WTC11 (cell line): ENCODE data around the gene CCDC92. TPM values are rescaled to one million over a fixed set of nuclear protein-coding genes. Genes with fewer than 3 reads are reported as not detected.

Experiments
- ATAC-seq: fragments of 200-7000 bp; cut with Tn5 transposase; 2 replicates; pipeline ENCODE4 v1.10.0; 2021; ENCODE audit warnings: mild to moderate bottlenecking, moderate library complexity
- CTCF ChIA-PET: fragments of 300-600 bp; sonication (Branson Sonifier 250); formaldehyde crosslinking; loops from one replicate; lab custom pipeline; 2021; ENCODE audit warnings: antibody characterized with exemption; lab: Charles Lee
- POLR2A ChIA-PET: fragments of 350-600 bp; sonication (Branson Sonifier 250); formaldehyde crosslinking; loops from one replicate; lab custom pipeline; 2021; ENCODE audit warnings: antibody characterized with exemption; lab: Charles Lee
- DNase-seq: peaks from one replicate; pipeline ENCODE4 v3.0.0; 2021; ENCODE audit warnings: low spot score
- H3K27ac Mint-ChIP-seq: 2 replicates; pipeline ENCODE4 v1.8.0; 2021; ENCODE audit warnings: mixed read lengths
- H3K27me3 Mint-ChIP-seq: 2 replicates; pipeline ENCODE4 v1.8.0; 2021; ENCODE audit warnings: low read depth, mild to moderate bottlenecking, moderate library complexity, mixed read lengths
- H3K36me3 Mint-ChIP-seq: 2 replicates; pipeline ENCODE4 v1.8.0; 2021; ENCODE audit warnings: mixed read lengths
- H3K4me1 Mint-ChIP-seq: 2 replicates; pipeline ENCODE4 v1.8.0; 2022; ENCODE audit warnings: mixed read lengths
- H3K4me3 Mint-ChIP-seq: 2 replicates; pipeline ENCODE4 v1.8.0; 2021; ENCODE audit warnings: mild to moderate bottlenecking, moderate library complexity, mixed read lengths
- H3K9me3 Mint-ChIP-seq: 2 replicates; pipeline ENCODE4 v1.8.0; 2021; ENCODE audit warnings: mixed read lengths
- AFF4 ChIP-seq: sonication (generic); formaldehyde crosslinking; IDR thresholded peaks from 2 replicates; pipeline ENCODE4 v1.8.1; 2023; ENCODE audit warnings: mild to moderate bottlenecking, missing genetic modification reagents, borderline replicate concordance
- CBFB ChIP-seq: sonication (generic); formaldehyde crosslinking; IDR thresholded peaks from 2 replicates; pipeline ENCODE4 v1.8.1; 2022; ENCODE audit warnings: mild to moderate bottlenecking, low read depth, missing genetic modification reagents
- CREB1 ChIP-seq: sonication (generic); formaldehyde crosslinking; IDR thresholded peaks from 2 replicates; pipeline ENCODE4 v1.8.0; 2023; ENCODE audit warnings: mild to moderate bottlenecking, missing genetic modification reagents
- EMX1 ChIP-seq: fragments of 250-450 bp; sonication (Bioruptor Pico); IDR thresholded peaks from 2 replicates; pipeline ENCODE4 v1.8.0; 2021; ENCODE audit warnings: mild to moderate bottlenecking
- ETV6 ChIP-seq: sonication (generic); formaldehyde crosslinking; IDR thresholded peaks from 2 replicates; pipeline ENCODE4 v1.8.1; 2022; ENCODE audit warnings: mild to moderate bottlenecking, missing genetic modification reagents
- FOXP4 ChIP-seq: sonication (generic); formaldehyde crosslinking; IDR thresholded peaks from 2 replicates; pipeline ENCODE4 v1.8.0; 2022; ENCODE audit warnings: mild to moderate bottlenecking, missing genetic modification reagents
- IRF2 ChIP-seq: sonication (generic); formaldehyde crosslinking; IDR thresholded peaks from 2 replicates; pipeline ENCODE4 v1.8.0; 2022; ENCODE audit warnings: low read depth, missing genetic modification reagents, borderline replicate concordance
- JAZF1 ChIP-seq: fragments of 250-450 bp; sonication (Bioruptor Pico); IDR thresholded peaks from 2 replicates; pipeline ENCODE4 v1.9.0; 2021; ENCODE audit warnings: moderate library complexity, mild to moderate bottlenecking, inconsistent platforms
- JUN ChIP-seq: sonication (generic); formaldehyde crosslinking; IDR thresholded peaks from 2 replicates; pipeline ENCODE4 v1.8.0; 2023; ENCODE audit warnings: mild to moderate bottlenecking, missing genetic modification reagents
- MAX ChIP-seq: sonication (generic); formaldehyde crosslinking; IDR thresholded peaks from 2 replicates; pipeline ENCODE4 v1.8.0; 2022; ENCODE audit warnings: mild to moderate bottlenecking, missing genetic modification reagents
- MYBL2 ChIP-seq: sonication (generic); formaldehyde crosslinking; IDR thresholded peaks from 2 replicates; pipeline ENCODE4 v1.8.1; 2023; ENCODE audit warnings: mild to moderate bottlenecking, moderate library complexity, missing genetic modification reagents
- OVOL2 ChIP-seq: fragments of 250-450 bp; sonication (Bioruptor Pico); IDR thresholded peaks from 2 replicates; pipeline ENCODE4 v1.9.0; 2021; ENCODE audit warnings: mild to moderate bottlenecking, borderline replicate concordance
- STAT6 ChIP-seq: sonication (generic); formaldehyde crosslinking; conservative IDR thresholded peaks from 2 replicates; pipeline ENCODE4 v1.8.1; 2023; ENCODE audit warnings: mild to moderate bottlenecking, low read depth, missing genetic modification reagents, moderate library complexity
- TEAD1 ChIP-seq: sonication (generic); formaldehyde crosslinking; IDR thresholded peaks from 2 replicates; pipeline ENCODE4 v1.8.0; 2022; ENCODE audit warnings: mild to moderate bottlenecking, missing genetic modification reagents
- TEAD4 ChIP-seq: sonication (generic); formaldehyde crosslinking; IDR thresholded peaks from 2 replicates; pipeline ENCODE4 v1.8.0; 2022; ENCODE audit warnings: mild to moderate bottlenecking, missing genetic modification reagents
- TP53 ChIP-seq: sonication (generic); formaldehyde crosslinking; IDR thresholded peaks from 2 replicates; pipeline ENCODE4 v1.8.1; 2023; ENCODE audit warnings: mild to moderate bottlenecking, missing genetic modification reagents
- ZBTB43 ChIP-seq: sonication (generic); formaldehyde crosslinking; IDR thresholded peaks from 2 replicates; pipeline ENCODE4 v1.8.1; 2023; ENCODE audit warnings: mild to moderate bottlenecking, missing genetic modification reagents
- ZNF121 ChIP-seq: sonication (generic); formaldehyde crosslinking; IDR thresholded peaks from 2 replicates; pipeline ENCODE4 v1.8.0; 2023; ENCODE audit warnings: missing genetic modification reagents
- ZNF138 ChIP-seq: sonication (generic); formaldehyde crosslinking; conservative IDR thresholded peaks from 2 replicates; pipeline ENCODE4 v1.8.1; 2022; ENCODE audit warnings: mild to moderate bottlenecking, moderate library complexity, missing genetic modification reagents
- ZNF219 ChIP-seq: sonication (generic); formaldehyde crosslinking; IDR thresholded peaks from 2 replicates; pipeline ENCODE4 v1.8.0; 2023; ENCODE audit warnings: missing genetic modification reagents, mild to moderate bottlenecking, borderline replicate concordance
- ZNF425 ChIP-seq: fragments of 250-450 bp; sonication (Bioruptor Pico); conservative IDR thresholded peaks from 2 replicates; pipeline ENCODE4 v1.9.0; 2021; ENCODE audit warnings: mild to moderate bottlenecking
- total RNA-seq: library from RNA; stranded (reverse); gene quantifications from 3 replicates; pipeline ENCODE4 v1.2.3, GENCODE V29; 2021

CCDC92 gene
- total RNA-seq, 1 experiment from 2014 or later, result 2.7 TPM

- no peak for TF ChIP-seq AFF4 (CRISPR knock-in tag)
- no peak for TF ChIP-seq JAZF1 (CRISPR knock-in tag)
- TF ChIP-seq TEAD4 (CRISPR knock-in tag), result no peak
- no peak for TF ChIP-seq TEAD1 (CRISPR knock-in tag)
Observed at GRCh38 chr12:123903301-123904065, 69.1 kb downstream of the CCDC92 start (continued).

GRCh38 chr12:123902821-123903220, 69.8 kb downstream of the CCDC92 start:
- DNase-seq, result no peak

More at GRCh38 chr12:123902821-123903220, 69.8 kb downstream of the CCDC92 start:
- POLR2A ChIA-PET, result no interaction called here
- CTCF ChIA-PET, result interaction anchor here (0.5 to 1.0 kb wide), 4 partner anchors 36 to 1136 kb away, joined by 3 to 4 read pairs (median 3); no protein-coding TSS in a partner anchor
- Mint-ChIP-seq H3K9me3 (peaks cover 18% of the 10 kb centered on the region), H3K36me3 (no peaks in the 10 kb centered on the region; the same call in 1 of the 2 replicates), H3K27ac (no peak overlapping the region), H3K27me3 (peaks cover 16% of the 10 kb centered on the region), H3K4me1 (peaks cover 8% of the 10 kb centered on the region), H3K4me3 (no peak overlapping the region)
- no peak for TF ChIP-seq ZNF121 (CRISPR knock-in tag)
- TF ChIP-seq OVOL2 (CRISPR knock-in tag), result no peak
- TF ChIP-seq CBFB, result no peak
- no peak for TF ChIP-seq ZNF138 (CRISPR knock-in tag)
- TF ChIP-seq ZNF425 (CRISPR knock-in tag), result no peak
- no peak for TF ChIP-seq EMX1 (CRISPR knock-in tag)
- no peak for TF ChIP-seq TP53 (CRISPR knock-in tag)
- TF ChIP-seq MYBL2 (CRISPR knock-in tag), result no peak
- no peak for TF ChIP-seq ZBTB43
- TF ChIP-seq MAX (CRISPR knock-in tag), result no peak
- TF ChIP-seq FOXP4 (CRISPR knock-in tag), result no peak
- no peak for TF ChIP-seq ZNF219 (CRISPR knock-in tag)
- no peak for TF ChIP-seq ETV6
- no peak for TF ChIP-seq JUN (CRISPR knock-in tag)
- no peak for TF ChIP-seq STAT6 (CRISPR knock-in tag)
- no peak for TF ChIP-seq IRF2 (CRISPR knock-in tag)
- TF ChIP-seq CREB1, result no peak
- no peak for ATAC-seq
